ENCODE measurements around the gene CNTFR.

CNTFR gene

GRCh38 chr9:34518896-34519295, 70.6 kb downstream of the CNTFR start:
- ChIA-PET CTCF (interaction anchor here (0.6 to 1.7 kb wide), 4 partner anchors 18 to 86 kb away, joined by 3 to 4 read pairs (median 4); no protein-coding TSS in a partner anchor), POLR2A (ENCODE audit: low non-redundant PET) (no interaction called here)
- DNase-seq (ENCODE audit: low spot score) = no peak
- no peak overlapping the region for H3K27ac ChIP-seq
- TF ChIP-seq CTCF (conservative IDR thresholded peaks at IDR 0.05; ENCODE audit: low read depth) = no peak

- TF ChIP-seq CTCF (conservative IDR thresholded peaks at IDR 0.05; ENCODE audit: low read depth) = no peak
- no peak overlapping the region for H3K27ac ChIP-seq
- ChIA-PET CTCF (interaction anchor here (0.9 kb wide), 1 partner anchor 17 kb away, joined by 3 read pairs; no protein-coding TSS in a partner anchor), POLR2A (ENCODE audit: low non-redundant PET) (no interaction called here)
- no peak for DNase-seq (ENCODE audit: low spot score)
These were observed 71.4 kb downstream of the CNTFR start for GRCh38 chr9:34518110-34518616.

- CTCF ChIA-PET = interaction anchor here (0.9 to 1.0 kb wide), 2 partner anchors 33 to 74 kb away, joined by 4 to 6 read pairs; no protein-coding TSS in a partner anchor
- no peak for TF ChIP-seq CTCF (conservative IDR thresholded peaks at IDR 0.05; ENCODE audit: low read depth)
These were observed 72.3 kb downstream of the CNTFR start for GRCh38 chr9:34517185-34517584.

GRCh38 chr9:34515959-34516358, 73.6 kb downstream of the CNTFR start:
- TF ChIP-seq CTCF (conservative IDR thresholded peaks at IDR 0.05; ENCODE audit: low read depth) = no peak
- CTCF ChIA-PET = no interaction called here
- no peak for DNase-seq (ENCODE audit: low spot score)
- H3K27ac ChIP-seq = no peak overlapping the region
- POLR2A ChIA-PET (ENCODE audit: low non-redundant PET) = no interaction called here

More at GRCh38 chr9:34517185-34517584, 72.3 kb downstream of the CNTFR start:
- POLR2A ChIA-PET (ENCODE audit: low non-redundant PET) = no interaction called here
- H3K27ac ChIP-seq = no peak overlapping the region
- no peak for DNase-seq (ENCODE audit: low spot score)

- ChIA-PET CTCF (no interaction called here), POLR2A (ENCODE audit: low non-redundant PET) (no interaction called here)
These were observed 74.7 kb downstream of the CNTFR start for GRCh38 chr9:34514816-34515215.

GRCh38 chr9:34514401-34514800, 75.1 kb downstream of the CNTFR start:
- CTCF ChIA-PET = no interaction called here
- DNase-seq (ENCODE audit: low spot score) = no peak
- no peak overlapping the region for H3K27ac ChIP-seq
- TF ChIP-seq CTCF (conservative IDR thresholded peaks at IDR 0.05; ENCODE audit: low read depth) = no peak
- POLR2A ChIA-PET (ENCODE audit: low non-redundant PET) = no interaction called here

More at GRCh38 chr9:34514816-34515215, 74.7 kb downstream of the CNTFR start:
- TF ChIP-seq CTCF (conservative IDR thresholded peaks at IDR 0.05; ENCODE audit: low read depth) = no peak
- no peak overlapping the region for H3K27ac ChIP-seq
- no peak for DNase-seq (ENCODE audit: low spot score)

All from RWPE1 (cell line).